Panc1 (cell line): ENCODE results near the gene FOXD1. TPM values are rescaled to one million over a fixed set of nuclear protein-coding genes. Genes with fewer than 3 reads are reported as not detected.

ENCODE experiments used
- ATAC-seq: fragments of 200-7000 bp; cut with Tn5 transposase; 2 replicates; pipeline ENCODE4 v1.9.1; 2020; ENCODE audit warnings: mild to moderate bottlenecking, moderate library complexity
- BruUV-seq: library from RNA; stranded (reverse); fragments of 400-500 nt; replicated peaks from 2 replicates; lab custom pipeline; 2021; lab: Mats Ljungman, UMichigan
- CTCF ChIA-PET: fragments of 300-600 bp; sonication (Branson Sonifier 250); formaldehyde crosslinking; loops from one replicate; lab custom pipeline; 2022; ENCODE audit warnings: antibody characterized with exemption; lab: Charles Lee
- POLR2A ChIA-PET: fragments of 300-600 bp; sonication (Branson Sonifier 250); formaldehyde crosslinking; loops from one replicate; lab custom pipeline; 2022; ENCODE audit warnings: antibody characterized with exemption; lab: Charles Lee
- DNase-seq: peaks from one replicate; pipeline ENCODE4 v3.0.0-alpha.2; 2010; ENCODE audit warnings: low read depth, low spot score
- H3K27ac ChIP-seq: 2 replicates; pipeline ENCODE4 v1.5.1; 2011; ENCODE audit warnings: mild to moderate bottlenecking, low read length, inconsistent platforms
- H3K27me3 ChIP-seq: fragments of 200-500 bp; sonication (Bioruptor generic); 2 replicates; pipeline ENCODE4 v1.6.0; 2014; ENCODE audit warnings: low read length, inconsistent platforms; ENCODE audit not compliant: control insufficient read depth, insufficient read depth
- H3K36me3 ChIP-seq: fragments of 200-500 bp; sonication (Bioruptor generic); 2 replicates; pipeline ENCODE4 v1.5.1; 2014; ENCODE audit warnings: inconsistent platforms, mild to moderate bottlenecking, low read length, moderate library complexity; ENCODE audit not compliant: control insufficient read depth, insufficient read depth
- H3K4me1 ChIP-seq: 2 replicates; pipeline ENCODE4 v1.5.1; 2011; ENCODE audit warnings: inconsistent platforms, mild to moderate bottlenecking, low read length, moderate library complexity; ENCODE audit not compliant: control insufficient read depth, insufficient read depth
- H3K4me3 ChIP-seq, 2 experiments: 2 replicates each; pipeline ENCODE4 v1.5.1; 2011 to 2012; ENCODE audit warnings: low read depth in 2 of 2, low read length in 2 of 2, mild to moderate bottlenecking in 2 of 2, inconsistent platforms in 1 of 2, moderate library complexity in 1 of 2
- H3K9me3 ChIP-seq: fragments of 200-500 bp; sonication (Bioruptor generic); 2 replicates; pipeline ENCODE4 v1.5.1; 2014; ENCODE audit warnings: low read depth, mild to moderate bottlenecking, inconsistent platforms, low read length, moderate library complexity; ENCODE audit not compliant: control insufficient read depth, insufficient read depth
- POLR2AphosphoS5 ChIP-seq: IDR thresholded peaks from 2 replicates; pipeline ENCODE4 v1.6.1; 2012; ENCODE audit warnings: mild to moderate bottlenecking, low read depth, low read length, moderate library complexity
- SIN3A ChIP-seq: IDR thresholded peaks from 2 replicates; pipeline ENCODE4 v1.6.1; 2012; ENCODE audit warnings: low read depth, mild to moderate bottlenecking, low read length, moderate library complexity, borderline replicate concordance; ENCODE audit not compliant: insufficient read depth
- TCF7L2 ChIP-seq: IDR thresholded peaks from 2 replicates; pipeline ENCODE4 v1.6.1; 2011; ENCODE audit warnings: mild to moderate bottlenecking, low read depth, low read length, inconsistent platforms
- in situ Hi-C: cut with HindIII; loops from 2 replicates; pipeline ENCODE4 v1.10.0; 2016; ENCODE audit warnings: low sequenced_read_pairs, low pct_unique_long_range_greater_than_20kb
- intact Hi-C: fragments of 100-400 bp; cut with micrococcal nuclease; formaldehyde crosslinking; loops from one replicate; pipeline ENCODE4 v1.10.0; 2022; ENCODE audit not compliant: unreplicated experiment
- total RNA-seq: library from RNA; stranded (reverse); gene quantifications from one replicate; pipeline ENCODE4 v1.2.1, GENCODE V29; 2021; ENCODE audit not compliant: unreplicated experiment
- TF ChIP-seq, protein P1 (sequence below): fragments of 450-650 bp; IDR thresholded peaks from 2 replicates; pipeline ENCODE4 v1.5.1; 2017; ENCODE audit warnings: mild to moderate bottlenecking
- TF ChIP-seq, protein P2 (sequence below), 2 experiments: IDR thresholded peaks; 2 replicates each; pipeline ENCODE4 v1.6.1; 2011 to 2012; ENCODE audit warnings: low read depth in 2 of 2, control low read depth in 1 of 2, low read length in 1 of 2, mild to moderate bottlenecking in 1 of 2, moderate library complexity in 1 of 2; ENCODE audit not compliant: insufficient read depth in 1 of 2

Gene FOXD1
- total RNA-seq, 1 experiment from 2014 or later: 63.3 TPM

GRCh38 chr5:73444499-73445438, 3.8 kb downstream of the FOXD1 start:
- ATAC-seq (no peak), DNase-seq (no peak)
- POLR2A ChIA-PET: interaction anchor here (0.5 to 0.6 kb wide), 2 partner anchors 13 to 120 kb away, joined by 5 to 11 read pairs; no protein-coding TSS in a partner anchor
- H3K27ac ChIP-seq: peak overlapping the region; percentile 83
- peak overlapping the region; percentile 40 to 61 for H3K4me3 ChIP-seq
- H3K4me1 ChIP-seq: peaks cover 49% of the 10 kb centered on the region
- H3K27me3 ChIP-seq: no peaks in the 10 kb centered on the region
- H3K9me3 ChIP-seq: no peaks in the 10 kb centered on the region
- in situ Hi-C loops (no loop called here), intact Hi-C loops (no loop called here)
- TF ChIP-seq, protein P1, sequence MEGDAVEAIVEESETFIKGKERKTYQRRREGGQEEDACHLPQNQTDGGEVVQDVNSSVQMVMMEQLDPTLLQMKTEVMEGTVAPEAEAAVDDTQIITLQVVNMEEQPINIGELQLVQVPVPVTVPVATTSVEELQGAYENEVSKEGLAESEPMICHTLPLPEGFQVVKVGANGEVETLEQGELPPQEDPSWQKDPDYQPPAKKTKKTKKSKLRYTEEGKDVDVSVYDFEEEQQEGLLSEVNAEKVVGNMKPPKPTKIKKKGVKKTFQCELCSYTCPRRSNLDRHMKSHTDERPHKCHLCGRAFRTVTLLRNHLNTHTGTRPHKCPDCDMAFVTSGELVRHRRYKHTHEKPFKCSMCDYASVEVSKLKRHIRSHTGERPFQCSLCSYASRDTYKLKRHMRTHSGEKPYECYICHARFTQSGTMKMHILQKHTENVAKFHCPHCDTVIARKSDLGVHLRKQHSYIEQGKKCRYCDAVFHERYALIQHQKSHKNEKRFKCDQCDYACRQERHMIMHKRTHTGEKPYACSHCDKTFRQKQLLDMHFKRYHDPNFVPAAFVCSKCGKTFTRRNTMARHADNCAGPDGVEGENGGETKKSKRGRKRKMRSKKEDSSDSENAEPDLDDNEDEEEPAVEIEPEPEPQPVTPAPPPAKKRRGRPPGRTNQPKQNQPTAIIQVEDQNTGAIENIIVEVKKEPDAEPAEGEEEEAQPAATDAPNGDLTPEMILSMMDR: no peak
- TF ChIP-seq POLR2AphosphoS5: no peak; the same call in 1 of the 2 replicates
- no peak for TF ChIP-seq SIN3A
- TF ChIP-seq, protein P2, sequence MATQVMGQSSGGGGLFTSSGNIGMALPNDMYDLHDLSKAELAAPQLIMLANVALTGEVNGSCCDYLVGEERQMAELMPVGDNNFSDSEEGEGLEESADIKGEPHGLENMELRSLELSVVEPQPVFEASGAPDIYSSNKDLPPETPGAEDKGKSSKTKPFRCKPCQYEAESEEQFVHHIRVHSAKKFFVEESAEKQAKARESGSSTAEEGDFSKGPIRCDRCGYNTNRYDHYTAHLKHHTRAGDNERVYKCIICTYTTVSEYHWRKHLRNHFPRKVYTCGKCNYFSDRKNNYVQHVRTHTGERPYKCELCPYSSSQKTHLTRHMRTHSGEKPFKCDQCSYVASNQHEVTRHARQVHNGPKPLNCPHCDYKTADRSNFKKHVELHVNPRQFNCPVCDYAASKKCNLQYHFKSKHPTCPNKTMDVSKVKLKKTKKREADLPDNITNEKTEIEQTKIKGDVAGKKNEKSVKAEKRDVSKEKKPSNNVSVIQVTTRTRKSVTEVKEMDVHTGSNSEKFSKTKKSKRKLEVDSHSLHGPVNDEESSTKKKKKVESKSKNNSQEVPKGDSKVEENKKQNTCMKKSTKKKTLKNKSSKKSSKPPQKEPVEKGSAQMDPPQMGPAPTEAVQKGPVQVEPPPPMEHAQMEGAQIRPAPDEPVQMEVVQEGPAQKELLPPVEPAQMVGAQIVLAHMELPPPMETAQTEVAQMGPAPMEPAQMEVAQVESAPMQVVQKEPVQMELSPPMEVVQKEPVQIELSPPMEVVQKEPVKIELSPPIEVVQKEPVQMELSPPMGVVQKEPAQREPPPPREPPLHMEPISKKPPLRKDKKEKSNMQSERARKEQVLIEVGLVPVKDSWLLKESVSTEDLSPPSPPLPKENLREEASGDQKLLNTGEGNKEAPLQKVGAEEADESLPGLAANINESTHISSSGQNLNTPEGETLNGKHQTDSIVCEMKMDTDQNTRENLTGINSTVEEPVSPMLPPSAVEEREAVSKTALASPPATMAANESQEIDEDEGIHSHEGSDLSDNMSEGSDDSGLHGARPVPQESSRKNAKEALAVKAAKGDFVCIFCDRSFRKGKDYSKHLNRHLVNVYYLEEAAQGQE (IDR thresholded peaks at IDR 0.05; ENCODE audit: insufficient read depth in 1 of 2, low read depth in 2 of 2, low read length in 1 of 2): no peak
- no peak for TF ChIP-seq TCF7L2
- peaks cover 8% of the 10 kb centered on the region; the same call in 1 of the 2 replicates for H3K36me3 ChIP-seq
- CTCF ChIA-PET: interaction anchor here (1.7 kb wide), 1 partner anchor 229 kb away, joined by 4 read pairs; no protein-coding TSS in a partner anchor
- BruUV-seq: no TSS peak

GRCh38 chr5:73443829-73444498, 4.6 kb downstream of the FOXD1 start:
- BruUV-seq: no TSS peak
- CTCF ChIA-PET: interaction anchor here (0.7 to 1.7 kb wide), 2 partner anchors 19 to 228 kb away, joined by 3 to 4 read pairs; no protein-coding TSS in a partner anchor
- in situ Hi-C loops (no loop called here), intact Hi-C loops (no loop called here)
- no peaks in the 10 kb centered on the region for H3K27me3 ChIP-seq
- H3K27ac ChIP-seq: peak overlapping the region; percentile 83
- H3K4me1 ChIP-seq: peaks cover 52% of the 10 kb centered on the region
- POLR2A ChIA-PET: interaction anchor here (0.5 to 0.9 kb wide), 2 partner anchors 79 to 120 kb away, joined by 5 to 11 read pairs; no protein-coding TSS in a partner anchor
- peak overlapping the region; percentile 40 to 61 for H3K4me3 ChIP-seq
- no peaks in the 10 kb centered on the region for H3K9me3 ChIP-seq
- ATAC-seq (no peak), DNase-seq (no peak)
- TF ChIP-seq POLR2AphosphoS5: no peak
- TF ChIP-seq TCF7L2: peak; percentile 77; the same call in 1 of the 2 replicates
- peaks cover 8% of the 10 kb centered on the region; the same call in 1 of the 2 replicates for H3K36me3 ChIP-seq
